K562 (cell line): ENCODE data around the gene ACAP2.

Source experiments
- BRCA1 ChIP-seq, 2 experiments: fragments of 450-650 bp in 1 of 2; sonication (generic) in 1 of 2; formaldehyde crosslinking in 1 of 2; IDR thresholded peaks; 2 replicates each; pipeline versions ENCODE4 v1.5.0 to v1.6.1; 2017 to 2020; ENCODE audit warnings: mild to moderate bottlenecking in 1 of 2, missing genetic modification reagents in 1 of 2
- CTCF ChIP-seq, 3 experiments: IDR thresholded peaks in 2 of 3; conservative IDR thresholded peaks in 1 of 3; 2 replicates each; pipeline ENCODE4 v1.5.1; 2011 to 2012; ENCODE audit warnings: low read length in 3 of 3, mild to moderate bottlenecking in 3 of 3, control low read depth in 2 of 3, improper control_type of control experiment in 1 of 3, inconsistent platforms in 1 of 3, low read depth in 1 of 3, mixed read lengths in 1 of 3, moderate library complexity in 1 of 3; ENCODE audit not compliant: insufficient read depth in 2 of 3
- EZH2 ChIP-seq: IDR thresholded peaks from 2 replicates; pipeline ENCODE4 v1.6.1; 2012; ENCODE audit warnings: low read depth, mild to moderate bottlenecking, inconsistent platforms, low read length, borderline replicate concordance
- ID3 ChIP-seq, 2 experiments: fragments of 250-450 bp in 1 of 2; fragments of 450-650 bp in 1 of 2; sonication (Bioruptor Pico) in 1 of 2; IDR thresholded peaks; 2 replicates each; pipeline versions ENCODE4 v1.6.1 to v1.8.0; 2016 to 2021; ENCODE audit warnings: mild to moderate bottlenecking in 2 of 2, moderate library complexity in 2 of 2, missing compliant biosample characterization in 1 of 2, missing genetic modification characterization in 1 of 2
- REST ChIP-seq, 2 experiments: fragments of 450-650 bp; formaldehyde crosslinking in 1 of 2; IDR thresholded peaks; 2 replicates each; pipeline versions ENCODE4 v1.4.0 to v1.6.1; 2014 to 2020; ENCODE audit warnings: mild to moderate bottlenecking in 2 of 2, borderline replicate concordance in 1 of 2, low read depth in 1 of 2

GRCh38 chr3:195366200-195366925 lies 76.5 kb downstream of the ACAP2 start:
- no peak for TF ChIP-seq CTCF (IDR thresholded peaks at IDR 0.05 in 2 of 3, conservative IDR thresholded peaks at IDR 0.05 in 1 of 3; ENCODE audit: insufficient read depth in 2 of 3, low read depth in 1 of 3, low read length in 3 of 3)
- no peak for TF ChIP-seq REST (IDR thresholded peaks at IDR 0.05; ENCODE audit: borderline replicate concordance)
- no peak for TF ChIP-seq REST (CRISPR knock-in tag; IDR thresholded peaks at IDR 0.05; ENCODE audit: low read depth)
- TF ChIP-seq ID3 (CRISPR knock-in tag; IDR thresholded peaks at IDR 0.05), result no peak
- TF ChIP-seq ID3 (tag; IDR thresholded peaks at IDR 0.05), result no peak
- TF ChIP-seq BRCA1 (IDR thresholded peaks at IDR 0.05), result no peak
- TF ChIP-seq BRCA1 (CRISPR knock-in tag; IDR thresholded peaks at IDR 0.05), result no peak
- no peak for TF ChIP-seq EZH2
